Measurements from ENCODE around the gene KMT5B. TPM values are rescaled to one million over a fixed set of nuclear protein-coding genes. Genes with fewer than 3 reads are reported as not detected.
A peak's percentile ranks its signal among the peaks of the same experiment; 100 is the strongest.

Gene KMT5B
- polyA plus RNA-seq, 2 of the 4 experiments (the other 2 are of a cell fraction): 15.2 to 27.1 TPM

DNA sequence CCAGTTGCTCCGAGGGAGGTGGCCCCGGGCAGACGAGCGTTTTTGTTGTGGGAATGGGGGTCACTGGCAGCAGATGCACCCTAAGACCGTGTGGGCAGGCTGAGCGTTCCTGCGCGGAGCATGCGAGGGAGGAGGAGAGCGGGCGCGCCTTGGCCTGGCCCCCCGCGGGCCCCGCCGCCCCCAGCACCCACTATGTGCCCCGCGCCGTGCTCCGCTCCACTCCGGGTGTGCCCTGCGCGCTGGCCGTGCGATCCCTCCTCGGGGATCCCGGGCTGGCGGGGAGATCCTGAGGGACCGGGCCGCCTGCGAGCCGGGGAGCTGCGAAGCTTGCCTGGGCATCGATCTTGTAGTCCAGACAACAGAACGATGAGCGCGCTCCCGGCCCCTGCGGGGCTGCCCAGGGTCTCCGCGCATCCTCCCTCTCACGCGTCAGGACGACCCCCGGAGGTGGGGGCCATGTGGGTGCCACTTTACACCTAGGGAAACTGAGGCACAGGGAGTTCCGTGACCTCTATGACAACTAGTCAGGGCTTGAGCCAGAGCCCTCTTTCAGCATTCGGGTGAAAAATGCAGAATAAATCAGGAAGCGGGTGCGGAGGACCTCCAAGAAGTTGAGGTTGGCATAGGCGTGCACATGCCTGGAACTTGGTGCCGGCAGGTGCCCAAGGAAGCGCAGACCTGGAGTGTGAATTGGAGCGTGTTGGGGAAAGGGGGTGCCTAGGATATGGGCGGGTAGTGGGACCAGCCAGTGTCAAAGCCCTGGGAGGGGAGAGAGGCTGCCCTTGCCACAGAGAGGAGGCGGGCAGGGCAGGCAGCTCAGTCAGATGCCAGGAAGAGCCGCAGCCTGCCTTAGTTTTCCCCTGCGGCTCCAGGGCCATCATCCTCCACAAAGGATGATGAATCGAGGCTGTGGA is 1.3 kb upstream of the KMT5B start:
- ChIA-PET CTCF (interaction anchor here (0.6 to 3.9 kb wide), 8 partner anchors 8 to 271 kb away, joined by 3 to 20 read pairs (median 3); no protein-coding TSS in a partner anchor), POLR2A (no interaction called here)
- 0 out of 2 replicates have a peak, but pooled peaks have one; percentile 13 for TF ChIP-seq POLR2A (IDR thresholded peaks at IDR 0.05; ENCODE audit: low read length)
- TF ChIP-seq, protein P1, sequence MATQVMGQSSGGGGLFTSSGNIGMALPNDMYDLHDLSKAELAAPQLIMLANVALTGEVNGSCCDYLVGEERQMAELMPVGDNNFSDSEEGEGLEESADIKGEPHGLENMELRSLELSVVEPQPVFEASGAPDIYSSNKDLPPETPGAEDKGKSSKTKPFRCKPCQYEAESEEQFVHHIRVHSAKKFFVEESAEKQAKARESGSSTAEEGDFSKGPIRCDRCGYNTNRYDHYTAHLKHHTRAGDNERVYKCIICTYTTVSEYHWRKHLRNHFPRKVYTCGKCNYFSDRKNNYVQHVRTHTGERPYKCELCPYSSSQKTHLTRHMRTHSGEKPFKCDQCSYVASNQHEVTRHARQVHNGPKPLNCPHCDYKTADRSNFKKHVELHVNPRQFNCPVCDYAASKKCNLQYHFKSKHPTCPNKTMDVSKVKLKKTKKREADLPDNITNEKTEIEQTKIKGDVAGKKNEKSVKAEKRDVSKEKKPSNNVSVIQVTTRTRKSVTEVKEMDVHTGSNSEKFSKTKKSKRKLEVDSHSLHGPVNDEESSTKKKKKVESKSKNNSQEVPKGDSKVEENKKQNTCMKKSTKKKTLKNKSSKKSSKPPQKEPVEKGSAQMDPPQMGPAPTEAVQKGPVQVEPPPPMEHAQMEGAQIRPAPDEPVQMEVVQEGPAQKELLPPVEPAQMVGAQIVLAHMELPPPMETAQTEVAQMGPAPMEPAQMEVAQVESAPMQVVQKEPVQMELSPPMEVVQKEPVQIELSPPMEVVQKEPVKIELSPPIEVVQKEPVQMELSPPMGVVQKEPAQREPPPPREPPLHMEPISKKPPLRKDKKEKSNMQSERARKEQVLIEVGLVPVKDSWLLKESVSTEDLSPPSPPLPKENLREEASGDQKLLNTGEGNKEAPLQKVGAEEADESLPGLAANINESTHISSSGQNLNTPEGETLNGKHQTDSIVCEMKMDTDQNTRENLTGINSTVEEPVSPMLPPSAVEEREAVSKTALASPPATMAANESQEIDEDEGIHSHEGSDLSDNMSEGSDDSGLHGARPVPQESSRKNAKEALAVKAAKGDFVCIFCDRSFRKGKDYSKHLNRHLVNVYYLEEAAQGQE (IDR thresholded peaks at IDR 0.05): no peak
- ATAC-seq (peak; percentile 3 to 27; a peak in 4 of 6 replicates), DNase-seq (ENCODE audit: low read depth in 1 of 2, low spot score in 1 of 2) (no peak), FAIRE-seq (no peak)
- no peaks in the 10 kb centered on the region for H3K9me3 ChIP-seq
- H3K4me2 ChIP-seq: peak overlapping the region; percentile 100
- peaks cover 16% of the 10 kb centered on the region for H3K4me1 ChIP-seq
- peak overlapping the region; percentile 100 for H3K27ac ChIP-seq
- peak overlapping the region; percentile 91 for H3K4me3 ChIP-seq
- 56% methylated on average over 20 of the region's 58 CpGs for WGBS (ENCODE audit: missing lambda C conversion rate)

DNA sequence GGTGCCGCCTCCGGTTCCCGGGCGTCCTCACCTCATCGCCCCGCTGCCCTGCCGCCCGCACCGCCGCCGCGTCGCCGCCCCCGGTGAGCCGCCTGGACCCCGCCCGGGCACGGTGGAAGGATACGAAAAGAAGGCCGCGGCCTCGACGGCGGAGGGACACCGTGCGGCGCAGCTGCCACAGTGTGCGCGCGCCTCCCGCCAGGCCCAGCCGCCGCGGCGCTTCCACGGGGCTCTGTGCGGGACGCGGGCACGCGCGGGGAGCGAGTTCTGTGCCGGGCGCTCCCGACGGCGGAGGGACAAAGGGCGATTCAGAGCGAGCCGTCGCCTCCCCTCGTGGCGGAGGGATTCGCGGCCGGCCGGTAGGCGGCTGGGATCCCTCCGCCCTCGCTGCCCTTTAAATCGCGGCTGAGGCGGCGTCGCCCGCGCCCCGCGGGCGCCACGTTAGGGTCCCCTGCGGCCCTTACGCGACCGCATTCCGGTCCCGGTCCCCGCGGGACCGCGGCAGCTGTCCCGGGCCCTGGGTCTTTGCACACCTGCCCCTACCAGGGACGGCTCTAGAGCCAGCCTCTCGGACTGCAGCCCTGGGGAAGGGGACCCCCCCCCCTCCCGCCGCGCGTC is 568 bp upstream of the KMT5B start:
- Histone ChIP-seq H3K4me3 (peak overlapping the region; percentile 91), H3K4me1 (peaks cover 23% of the 10 kb centered on the region), H3K9me3 (no peaks in the 10 kb centered on the region), H3K27ac (peak overlapping the region; percentile 100), H3K4me2 (peak overlapping the region; percentile 100)
- FAIRE-seq (no peak), ATAC-seq (peak; percentile 52 to 62), DNase-seq (ENCODE audit: low read depth in 1 of 2, low spot score in 1 of 2) (peak; percentile 66 to 98)
- CTCF ChIA-PET: interaction anchor here (0.6 to 3.9 kb wide), 2 partner anchors 74 to 84 kb away, joined by 3 to 20 read pairs; no protein-coding TSS in a partner anchor
- POLR2A ChIA-PET: no interaction called here
- no CpG with 5 or more reads among the region's 90 CpGs for WGBS (ENCODE audit: missing lambda C conversion rate)
- TF ChIP-seq ZC3H11A (IDR thresholded peaks at IDR 0.05) (no peak), EP300 (IDR thresholded peaks at IDR 0.05) (no peak), CBX2 (IDR thresholded peaks at IDR 0.05; ENCODE audit: borderline replicate concordance, low read depth) (no peak), ZNF302 (CRISPR knock-in tag; IDR thresholded peaks at IDR 0.05) (no peak), BHLHE40 (IDR thresholded peaks at IDR 0.05; ENCODE audit: low read depth, low read length) (no peak), MYC (IDR thresholded peaks at IDR 0.05; ENCODE audit: borderline replicate concordance, low read length) (peak; percentile 95), ZSCAN20 (CRISPR knock-in tag; IDR thresholded peaks at IDR 0.05) (no peak), HOXA7 (CRISPR knock-in tag; IDR thresholded peaks at IDR 0.05) (no peak), RAD21 (conservative IDR thresholded peaks at IDR 0.05 in 1 of 2, IDR thresholded peaks at IDR 0.05 in 1 of 2) (no peak), SMC3 (IDR thresholded peaks at IDR 0.05) (no peak), EHMT2 (IDR thresholded peaks at IDR 0.05; ENCODE audit: low read depth) (no peak), POLR2A (IDR thresholded peaks at IDR 0.05; ENCODE audit: low read length) (peak; percentile 98), RNF2 (IDR thresholded peaks at IDR 0.05; ENCODE audit: borderline replicate concordance, low read depth) (no peak), NPAS2 (CRISPR knock-in tag; IDR thresholded peaks at IDR 0.05; ENCODE audit: borderline replicate concordance) (peak; percentile 6; the same call in 1 of the 2 replicates), ESRRA (IDR thresholded peaks at IDR 0.05; ENCODE audit: borderline replicate concordance, low read length) (no peak), MAZ (IDR thresholded peaks at IDR 0.05; ENCODE audit: borderline replicate concordance, low read depth, low read length) (no peak), CHD2 (IDR thresholded peaks at IDR 0.05; ENCODE audit: low read length, partially characterized antibody) (peak; percentile 87), FOSL2 (IDR thresholded peaks at IDR 0.05) (no peak), FOSL2 (CRISPR knock-in tag; IDR thresholded peaks at IDR 0.05) (peak; percentile 56), JUN (IDR thresholded peaks at IDR 0.05) (peak; percentile 64 to 96; a peak in 4 of 5 replicates), KDM1A (IDR thresholded peaks at IDR 0.05; ENCODE audit: low read depth) (no peak), NFE2L2 (conservative IDR thresholded peaks at IDR 0.05; ENCODE audit: low read length) (no peak)
- TF ChIP-seq, protein P2, sequence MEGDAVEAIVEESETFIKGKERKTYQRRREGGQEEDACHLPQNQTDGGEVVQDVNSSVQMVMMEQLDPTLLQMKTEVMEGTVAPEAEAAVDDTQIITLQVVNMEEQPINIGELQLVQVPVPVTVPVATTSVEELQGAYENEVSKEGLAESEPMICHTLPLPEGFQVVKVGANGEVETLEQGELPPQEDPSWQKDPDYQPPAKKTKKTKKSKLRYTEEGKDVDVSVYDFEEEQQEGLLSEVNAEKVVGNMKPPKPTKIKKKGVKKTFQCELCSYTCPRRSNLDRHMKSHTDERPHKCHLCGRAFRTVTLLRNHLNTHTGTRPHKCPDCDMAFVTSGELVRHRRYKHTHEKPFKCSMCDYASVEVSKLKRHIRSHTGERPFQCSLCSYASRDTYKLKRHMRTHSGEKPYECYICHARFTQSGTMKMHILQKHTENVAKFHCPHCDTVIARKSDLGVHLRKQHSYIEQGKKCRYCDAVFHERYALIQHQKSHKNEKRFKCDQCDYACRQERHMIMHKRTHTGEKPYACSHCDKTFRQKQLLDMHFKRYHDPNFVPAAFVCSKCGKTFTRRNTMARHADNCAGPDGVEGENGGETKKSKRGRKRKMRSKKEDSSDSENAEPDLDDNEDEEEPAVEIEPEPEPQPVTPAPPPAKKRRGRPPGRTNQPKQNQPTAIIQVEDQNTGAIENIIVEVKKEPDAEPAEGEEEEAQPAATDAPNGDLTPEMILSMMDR (IDR thresholded peaks at IDR 0.05): no peak
- TF ChIP-seq, protein P3, sequence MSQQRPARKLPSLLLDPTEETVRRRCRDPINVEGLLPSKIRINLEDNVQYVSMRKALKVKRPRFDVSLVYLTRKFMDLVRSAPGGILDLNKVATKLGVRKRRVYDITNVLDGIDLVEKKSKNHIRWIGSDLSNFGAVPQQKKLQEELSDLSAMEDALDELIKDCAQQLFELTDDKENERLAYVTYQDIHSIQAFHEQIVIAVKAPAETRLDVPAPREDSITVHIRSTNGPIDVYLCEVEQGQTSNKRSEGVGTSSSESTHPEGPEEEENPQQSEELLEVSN (IDR thresholded peaks at IDR 0.05; ENCODE audit: borderline replicate concordance, low read depth): peak; percentile 55
- TF ChIP-seq, protein P4, sequence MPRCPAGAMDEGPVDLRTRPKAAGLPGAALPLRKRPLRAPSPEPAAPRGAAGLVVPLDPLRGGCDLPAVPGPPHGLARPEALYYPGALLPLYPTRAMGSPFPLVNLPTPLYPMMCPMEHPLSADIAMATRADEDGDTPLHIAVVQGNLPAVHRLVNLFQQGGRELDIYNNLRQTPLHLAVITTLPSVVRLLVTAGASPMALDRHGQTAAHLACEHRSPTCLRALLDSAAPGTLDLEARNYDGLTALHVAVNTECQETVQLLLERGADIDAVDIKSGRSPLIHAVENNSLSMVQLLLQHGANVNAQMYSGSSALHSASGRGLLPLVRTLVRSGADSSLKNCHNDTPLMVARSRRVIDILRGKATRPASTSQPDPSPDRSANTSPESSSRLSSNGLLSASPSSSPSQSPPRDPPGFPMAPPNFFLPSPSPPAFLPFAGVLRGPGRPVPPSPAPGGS (IDR thresholded peaks at IDR 0.05): peak; percentile 70; the same call in 2 of the 3 replicates
- TF ChIP-seq, protein P5, sequence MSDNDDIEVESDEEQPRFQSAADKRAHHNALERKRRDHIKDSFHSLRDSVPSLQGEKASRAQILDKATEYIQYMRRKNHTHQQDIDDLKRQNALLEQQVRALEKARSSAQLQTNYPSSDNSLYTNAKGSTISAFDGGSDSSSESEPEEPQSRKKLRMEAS (IDR thresholded peaks at IDR 0.05): peak; percentile 75
